Transverse colon (tissue), 4 donors: ENCODE data around the gene LGALS8.

Source experiments
- POLR2AphosphoS5 ChIP-seq, 3 donors: sonication (generic); formaldehyde crosslinking; IDR thresholded peaks; one replicate each; pipeline ENCODE4 v1.6.1; 2016; ENCODE audit warnings: antibody characterized with exemption in 3 of 3
- TF ChIP-seq, protein P1 (sequence below), 5 experiments: fragments of 200-600 bp in 3 of 5; fragments of 450-650 bp in 2 of 5; sonication (generic) in 3 of 5; IDR thresholded peaks; 1 replicate in 2 of 5; 2 replicates in 3 of 5; pipeline ENCODE4 v1.5.1; 2016 to 2017; ENCODE audit warnings: antibody characterized with exemption in 5 of 5, inconsistent platforms in 3 of 5, mild to moderate bottlenecking in 2 of 5, moderate library complexity in 1 of 5

DNA sequence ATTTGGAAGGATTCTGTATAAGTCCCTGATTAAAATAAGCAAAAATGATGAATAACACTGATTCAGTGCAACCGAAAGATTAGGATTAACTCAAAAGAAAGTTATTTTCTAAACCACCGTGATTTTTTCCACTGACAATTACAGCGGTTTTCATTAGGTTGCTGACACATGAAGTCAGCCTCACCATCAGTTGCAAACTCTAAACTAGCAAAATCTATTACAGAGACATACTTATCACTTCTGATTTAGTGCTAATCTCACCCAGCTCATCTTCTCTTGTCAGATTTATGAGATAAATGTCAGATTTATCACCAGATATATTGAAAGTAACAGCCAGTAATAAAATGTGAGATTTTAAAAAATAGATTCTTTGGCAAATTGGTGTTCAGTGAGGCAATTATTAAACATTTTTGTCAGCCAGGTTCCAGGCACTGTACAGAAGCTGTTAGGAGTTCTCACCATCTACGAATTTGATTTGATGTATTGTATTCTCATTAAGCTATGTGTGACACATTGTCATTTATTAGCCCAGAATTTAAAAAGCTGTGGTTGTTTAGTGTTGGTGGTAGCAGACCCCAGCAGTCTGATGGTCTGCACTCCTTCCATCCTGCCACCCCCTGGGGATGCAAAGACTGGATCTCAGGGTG is 37.3 kb upstream of the LGALS8 start:
- TF ChIP-seq, protein P1, sequence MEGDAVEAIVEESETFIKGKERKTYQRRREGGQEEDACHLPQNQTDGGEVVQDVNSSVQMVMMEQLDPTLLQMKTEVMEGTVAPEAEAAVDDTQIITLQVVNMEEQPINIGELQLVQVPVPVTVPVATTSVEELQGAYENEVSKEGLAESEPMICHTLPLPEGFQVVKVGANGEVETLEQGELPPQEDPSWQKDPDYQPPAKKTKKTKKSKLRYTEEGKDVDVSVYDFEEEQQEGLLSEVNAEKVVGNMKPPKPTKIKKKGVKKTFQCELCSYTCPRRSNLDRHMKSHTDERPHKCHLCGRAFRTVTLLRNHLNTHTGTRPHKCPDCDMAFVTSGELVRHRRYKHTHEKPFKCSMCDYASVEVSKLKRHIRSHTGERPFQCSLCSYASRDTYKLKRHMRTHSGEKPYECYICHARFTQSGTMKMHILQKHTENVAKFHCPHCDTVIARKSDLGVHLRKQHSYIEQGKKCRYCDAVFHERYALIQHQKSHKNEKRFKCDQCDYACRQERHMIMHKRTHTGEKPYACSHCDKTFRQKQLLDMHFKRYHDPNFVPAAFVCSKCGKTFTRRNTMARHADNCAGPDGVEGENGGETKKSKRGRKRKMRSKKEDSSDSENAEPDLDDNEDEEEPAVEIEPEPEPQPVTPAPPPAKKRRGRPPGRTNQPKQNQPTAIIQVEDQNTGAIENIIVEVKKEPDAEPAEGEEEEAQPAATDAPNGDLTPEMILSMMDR (IDR thresholded peaks at IDR 0.05): no peak
- TF ChIP-seq POLR2AphosphoS5 (IDR thresholded peaks at IDR 0.05): no peak
